Osteocyte (in vitro differentiated cells): ENCODE results near the gene FARS2. TPM values are rescaled to one million over a fixed set of nuclear protein-coding genes. Genes with fewer than 3 reads are reported as not detected.

Experiments used
- DNase-seq: peaks from one replicate; pipeline ENCODE4 v3.0.0; 2021; ENCODE audit warnings: mixed read lengths; ENCODE audit not compliant: unreplicated experiment; ENCODE audit errors: extremely low spot score
- H3K27ac Mint-ChIP-seq: one replicate; pipeline ENCODE4 v1.8.0; 2021; ENCODE audit warnings: mild to moderate bottlenecking, mixed read lengths; ENCODE audit not compliant: unreplicated experiment
- H3K27me3 Mint-ChIP-seq: one replicate; pipeline ENCODE4 v1.8.0; 2021; ENCODE audit warnings: mixed read lengths; ENCODE audit not compliant: unreplicated experiment
- H3K36me3 Mint-ChIP-seq: one replicate; pipeline ENCODE4 v1.8.0; 2021; ENCODE audit warnings: mixed read lengths; ENCODE audit not compliant: unreplicated experiment
- H3K4me1 Mint-ChIP-seq: one replicate; pipeline ENCODE4 v1.8.0; 2021; ENCODE audit warnings: mixed read lengths; ENCODE audit not compliant: unreplicated experiment
- H3K4me3 Mint-ChIP-seq: one replicate; pipeline ENCODE4 v1.8.0; 2021; ENCODE audit warnings: mild to moderate bottlenecking, moderate library complexity, mixed read lengths; ENCODE audit not compliant: unreplicated experiment
- H3K9me3 Mint-ChIP-seq: one replicate; pipeline ENCODE4 v1.8.0; 2021; ENCODE audit warnings: mixed read lengths; ENCODE audit not compliant: unreplicated experiment
- total RNA-seq: library from RNA; stranded (reverse); gene quantifications from 2 replicates; pipeline ENCODE4 v1.2.1, GENCODE V29; 2021
- TF ChIP-seq, protein P1 (sequence below): fragments of 200-600 bp; sonication (generic); IDR thresholded peaks from 2 replicates; pipeline ENCODE4 v1.5.0; 2021; ENCODE audit warnings: antibody characterized with exemption, mild to moderate bottlenecking, moderate library complexity

The FARS2 gene
- total RNA-seq, 1 donor from 2014 or later, result 17.4 TPM

DNA sequence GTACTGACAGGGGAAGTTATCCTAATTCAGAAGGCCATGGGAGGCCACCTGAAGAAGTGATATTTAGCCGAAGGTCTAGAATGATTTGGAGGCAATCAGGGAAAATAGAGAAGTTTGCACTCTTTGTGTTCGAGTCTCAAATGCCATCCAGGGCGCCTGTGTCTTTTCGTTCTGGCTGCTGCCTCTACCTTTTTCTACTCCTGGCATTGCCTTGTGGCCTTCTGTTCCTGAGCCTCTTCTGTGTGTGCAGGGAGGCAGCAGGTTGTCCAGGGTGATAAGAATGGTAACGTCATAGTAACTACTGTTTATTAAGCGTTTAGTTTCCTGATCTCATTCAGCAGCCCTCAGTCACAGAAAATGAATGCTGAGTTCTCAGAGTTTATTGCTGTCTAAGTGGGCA, 252.1 kb downstream of the FARS2 start:
- TF ChIP-seq, protein P1, sequence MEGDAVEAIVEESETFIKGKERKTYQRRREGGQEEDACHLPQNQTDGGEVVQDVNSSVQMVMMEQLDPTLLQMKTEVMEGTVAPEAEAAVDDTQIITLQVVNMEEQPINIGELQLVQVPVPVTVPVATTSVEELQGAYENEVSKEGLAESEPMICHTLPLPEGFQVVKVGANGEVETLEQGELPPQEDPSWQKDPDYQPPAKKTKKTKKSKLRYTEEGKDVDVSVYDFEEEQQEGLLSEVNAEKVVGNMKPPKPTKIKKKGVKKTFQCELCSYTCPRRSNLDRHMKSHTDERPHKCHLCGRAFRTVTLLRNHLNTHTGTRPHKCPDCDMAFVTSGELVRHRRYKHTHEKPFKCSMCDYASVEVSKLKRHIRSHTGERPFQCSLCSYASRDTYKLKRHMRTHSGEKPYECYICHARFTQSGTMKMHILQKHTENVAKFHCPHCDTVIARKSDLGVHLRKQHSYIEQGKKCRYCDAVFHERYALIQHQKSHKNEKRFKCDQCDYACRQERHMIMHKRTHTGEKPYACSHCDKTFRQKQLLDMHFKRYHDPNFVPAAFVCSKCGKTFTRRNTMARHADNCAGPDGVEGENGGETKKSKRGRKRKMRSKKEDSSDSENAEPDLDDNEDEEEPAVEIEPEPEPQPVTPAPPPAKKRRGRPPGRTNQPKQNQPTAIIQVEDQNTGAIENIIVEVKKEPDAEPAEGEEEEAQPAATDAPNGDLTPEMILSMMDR, result no peak
- H3K36me3 Mint-ChIP-seq, result no peaks in the 10 kb centered on the region
- H3K27ac Mint-ChIP-seq, result no peak overlapping the region
- H3K4me3 Mint-ChIP-seq, result no peak overlapping the region
- H3K4me1 Mint-ChIP-seq, result no peaks in the 10 kb centered on the region
- no peaks in the 10 kb centered on the region for H3K27me3 Mint-ChIP-seq
- no peaks in the 10 kb centered on the region for H3K9me3 Mint-ChIP-seq
- no peak for DNase-seq

DNA sequence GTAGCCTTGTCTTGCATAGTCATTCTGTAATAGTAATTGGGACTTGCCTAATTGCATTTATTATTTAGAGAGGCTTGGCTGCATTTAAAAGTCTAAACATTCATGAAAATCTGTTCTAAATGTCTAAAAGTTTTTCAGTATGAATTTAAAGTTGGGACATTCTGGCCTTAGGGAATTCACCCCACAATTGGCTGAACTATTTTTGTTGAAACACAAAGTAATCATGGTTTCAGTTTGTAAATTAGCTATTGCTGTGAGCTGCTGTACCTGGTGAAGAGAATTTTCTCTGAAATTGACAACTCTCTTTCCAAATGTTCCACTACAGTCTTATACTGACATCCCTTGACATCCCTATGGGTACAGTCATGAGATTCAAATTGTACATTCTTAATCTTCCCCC, 253.0 kb downstream of the FARS2 start:
- DNase-seq, result no peak
- TF ChIP-seq, protein P1, result no peak
- H3K27ac Mint-ChIP-seq, result no peak overlapping the region
- H3K4me1 Mint-ChIP-seq, result no peaks in the 10 kb centered on the region
- no peaks in the 10 kb centered on the region for H3K36me3 Mint-ChIP-seq
- no peaks in the 10 kb centered on the region for H3K27me3 Mint-ChIP-seq
- no peaks in the 10 kb centered on the region for H3K9me3 Mint-ChIP-seq
- no peak overlapping the region for H3K4me3 Mint-ChIP-seq

DNA sequence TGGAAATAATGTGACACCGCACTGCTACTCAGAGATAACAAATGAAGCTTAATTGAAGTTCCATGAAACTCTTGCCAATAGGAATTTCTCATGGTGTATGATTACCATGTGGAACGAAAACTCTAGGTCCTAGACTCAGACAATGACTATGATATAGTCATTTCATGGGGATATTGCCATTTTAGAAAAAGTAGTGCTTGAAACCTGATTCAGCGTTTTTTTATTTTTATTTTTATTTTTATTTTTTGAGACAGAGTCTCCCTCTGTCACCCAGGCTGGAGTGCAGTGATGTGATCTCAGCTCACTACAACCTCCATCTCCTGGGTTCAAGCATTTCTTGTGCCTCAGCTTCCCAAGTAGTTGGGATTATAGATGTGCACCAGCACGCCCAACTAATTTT, 253.9 kb downstream of the FARS2 start:
- Mint-ChIP-seq H3K36me3 (no peaks in the 10 kb centered on the region), H3K9me3 (no peaks in the 10 kb centered on the region), H3K27ac (no peak overlapping the region), H3K4me3 (no peak overlapping the region), H3K4me1 (no peaks in the 10 kb centered on the region), H3K27me3 (no peaks in the 10 kb centered on the region)
- TF ChIP-seq, protein P1, result no peak
- no peak for DNase-seq

DNA sequence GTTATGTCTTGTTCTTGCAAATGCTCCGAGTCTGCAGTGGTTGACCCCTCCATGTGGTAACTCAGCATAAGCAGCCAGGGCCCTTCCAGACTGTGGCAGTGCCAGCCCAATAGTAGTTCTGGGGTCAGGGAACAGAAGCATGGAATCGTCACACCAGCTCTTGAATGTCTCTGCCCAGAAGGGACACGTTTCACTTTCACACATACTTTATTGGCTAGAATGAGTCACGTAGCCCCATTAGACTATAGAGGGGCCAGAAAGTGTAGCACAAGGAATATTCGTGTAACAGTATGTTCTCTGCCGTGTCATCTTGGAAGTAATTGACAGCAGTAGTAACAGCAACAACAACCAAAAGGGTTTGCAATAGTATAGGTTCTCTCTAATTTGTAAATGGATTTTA, 254.7 kb downstream of the FARS2 start:
- Mint-ChIP-seq H3K9me3 (no peaks in the 10 kb centered on the region), H3K27me3 (no peaks in the 10 kb centered on the region), H3K4me1 (no peaks in the 10 kb centered on the region), H3K36me3 (no peaks in the 10 kb centered on the region), H3K27ac (no peak overlapping the region), H3K4me3 (no peak overlapping the region)
- TF ChIP-seq, protein P1, result no peak
- DNase-seq, result no peak

DNA sequence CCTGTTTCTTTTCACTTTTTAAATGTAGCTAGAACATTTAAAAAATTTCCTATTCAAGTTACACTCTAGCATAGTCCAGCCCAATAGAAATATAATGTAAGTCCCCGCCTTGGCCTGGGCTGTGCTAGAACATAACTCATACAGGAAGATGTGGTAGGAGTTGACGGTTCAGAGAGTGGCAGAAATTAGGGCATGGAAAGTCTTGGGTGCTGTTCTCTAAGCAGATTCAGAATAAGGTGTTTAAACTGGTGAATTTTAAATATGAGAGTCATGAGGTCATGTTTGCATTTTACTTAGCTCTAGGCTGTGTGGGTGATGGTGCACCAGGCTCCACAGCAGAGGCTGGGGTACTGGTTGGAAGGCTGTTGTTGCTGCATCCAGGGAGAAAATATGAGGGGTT, 256.5 kb downstream of the FARS2 start:
- no peak for DNase-seq
- no peak overlapping the region for H3K27ac Mint-ChIP-seq
- H3K9me3 Mint-ChIP-seq, result no peaks in the 10 kb centered on the region
- no peaks in the 10 kb centered on the region for H3K27me3 Mint-ChIP-seq
- H3K4me1 Mint-ChIP-seq, result no peaks in the 10 kb centered on the region
- TF ChIP-seq, protein P1, result no peak
- no peaks in the 10 kb centered on the region for H3K36me3 Mint-ChIP-seq
- no peak overlapping the region for H3K4me3 Mint-ChIP-seq
